ENCODE results near the gene NLRP12.

GRCh38 chr19:53844849-53845246 is 20.7 kb upstream of the NLRP12 start:
- TF ChIP-seq, protein P1, sequence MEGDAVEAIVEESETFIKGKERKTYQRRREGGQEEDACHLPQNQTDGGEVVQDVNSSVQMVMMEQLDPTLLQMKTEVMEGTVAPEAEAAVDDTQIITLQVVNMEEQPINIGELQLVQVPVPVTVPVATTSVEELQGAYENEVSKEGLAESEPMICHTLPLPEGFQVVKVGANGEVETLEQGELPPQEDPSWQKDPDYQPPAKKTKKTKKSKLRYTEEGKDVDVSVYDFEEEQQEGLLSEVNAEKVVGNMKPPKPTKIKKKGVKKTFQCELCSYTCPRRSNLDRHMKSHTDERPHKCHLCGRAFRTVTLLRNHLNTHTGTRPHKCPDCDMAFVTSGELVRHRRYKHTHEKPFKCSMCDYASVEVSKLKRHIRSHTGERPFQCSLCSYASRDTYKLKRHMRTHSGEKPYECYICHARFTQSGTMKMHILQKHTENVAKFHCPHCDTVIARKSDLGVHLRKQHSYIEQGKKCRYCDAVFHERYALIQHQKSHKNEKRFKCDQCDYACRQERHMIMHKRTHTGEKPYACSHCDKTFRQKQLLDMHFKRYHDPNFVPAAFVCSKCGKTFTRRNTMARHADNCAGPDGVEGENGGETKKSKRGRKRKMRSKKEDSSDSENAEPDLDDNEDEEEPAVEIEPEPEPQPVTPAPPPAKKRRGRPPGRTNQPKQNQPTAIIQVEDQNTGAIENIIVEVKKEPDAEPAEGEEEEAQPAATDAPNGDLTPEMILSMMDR (IDR thresholded peaks at IDR 0.05), result no peak
- TF ChIP-seq POLR2A (IDR thresholded peaks at IDR 0.05) (no peak), POLR2AphosphoS5 (IDR thresholded peaks at IDR 0.05) (no peak)
